ENCODE data around the gene C8A. TPM values are rescaled to one million over a fixed set of nuclear protein-coding genes. Genes with fewer than 3 reads are reported as not detected.

The C8A gene
- total and polyA plus RNA-seq, 2 of the 13 experiments (the other 11 are each of a cell fraction or from before 2014, with no cell fraction given) = 10.5 to 15.0 TPM

- TF ChIP-seq ZNF235 (CRISPR knock-in tag; IDR thresholded peaks at IDR 0.05; ENCODE audit: borderline replicate concordance) = no peak
- peak; percentile 67 for TF ChIP-seq ASH2L (IDR thresholded peaks at IDR 0.05; ENCODE audit: insufficient read length, low read depth, low read length)
- peak; percentile 75 for TF ChIP-seq SKIL (CRISPR knock-in tag; IDR thresholded peaks at IDR 0.05; ENCODE audit: borderline replicate concordance)
- TF ChIP-seq ZNF441 (CRISPR knock-in tag; IDR thresholded peaks at IDR 0.05; ENCODE audit: borderline replicate concordance) = 0 out of 2 replicates have a peak, but pooled peaks have one; percentile 31
- TF ChIP-seq GMEB2 (CRISPR knock-in tag; IDR thresholded peaks at IDR 0.05; ENCODE audit: low read depth) = no peak
- peak; percentile 71; the same call in 1 of the 2 replicates for TF ChIP-seq ZNF792 (CRISPR knock-in tag; IDR thresholded peaks at IDR 0.05)
- peak; percentile 54; the same call in 1 of the 2 replicates for TF ChIP-seq ZNF784 (CRISPR knock-in tag; IDR thresholded peaks at IDR 0.05; ENCODE audit: borderline replicate concordance)
- peak; percentile 49; the same call in 1 of the 2 replicates for TF ChIP-seq ZNF609 (CRISPR knock-in tag; IDR thresholded peaks at IDR 0.05; ENCODE audit: borderline replicate concordance)
- no peak for TF ChIP-seq ARHGAP35 (CRISPR knock-in tag; IDR thresholded peaks at IDR 0.05; ENCODE audit: borderline replicate concordance)
- no peak; the same call in 1 of the 2 replicates for TF ChIP-seq RFXAP (CRISPR knock-in tag; IDR thresholded peaks at IDR 0.05; ENCODE audit: borderline replicate concordance)
- no peak for TF ChIP-seq ELF1 (CRISPR knock-in tag; IDR thresholded peaks at IDR 0.05)
- no peak for TF ChIP-seq ZNF674 (CRISPR knock-in tag; IDR thresholded peaks at IDR 0.05; ENCODE audit: low read depth)
- TF ChIP-seq NR2F6 (IDR thresholded peaks at IDR 0.05) = 0 out of 2 replicates have a peak, but pooled peaks have one; percentile 7
- peak; percentile 61 for TF ChIP-seq NR2F6 (CRISPR knock-in tag; IDR thresholded peaks at IDR 0.05)
- TF ChIP-seq CCDC6 (CRISPR knock-in tag; IDR thresholded peaks at IDR 0.05) = 0 out of 2 replicates have a peak, but pooled peaks have one; percentile 26
- 0 out of 2 replicates have a peak, but pooled peaks have one; percentile 13 for TF ChIP-seq ZBTB43 (CRISPR knock-in tag; conservative IDR thresholded peaks at IDR 0.05)
- peak; percentile 45; the same call in 1 of the 2 replicates for TF ChIP-seq YEATS2 (CRISPR knock-in tag; IDR thresholded peaks at IDR 0.05; ENCODE audit: borderline replicate concordance)
Measured at GRCh38 chr1:56965916-56966697, 111.5 kb downstream of the C8A start, which contains the start of gene C8B (continued).

All from HepG2 (cell line).